ENCODE measurements around the gene GARRE1. TPM values are rescaled to one million over a fixed set of nuclear protein-coding genes. Genes with fewer than 3 reads are reported as not detected.

GARRE1 gene
- polyA plus RNA-seq, 4 donors, result 34.7 to 42.2 (median 39.4) TPM

- no peak for DNase-seq (ENCODE audit: low read depth in 4 of 4, low spot score in 2 of 4)
These were observed 33.3 kb downstream of the GARRE1 start for GRCh38 chr19:34287662-34288140.

DNA sequence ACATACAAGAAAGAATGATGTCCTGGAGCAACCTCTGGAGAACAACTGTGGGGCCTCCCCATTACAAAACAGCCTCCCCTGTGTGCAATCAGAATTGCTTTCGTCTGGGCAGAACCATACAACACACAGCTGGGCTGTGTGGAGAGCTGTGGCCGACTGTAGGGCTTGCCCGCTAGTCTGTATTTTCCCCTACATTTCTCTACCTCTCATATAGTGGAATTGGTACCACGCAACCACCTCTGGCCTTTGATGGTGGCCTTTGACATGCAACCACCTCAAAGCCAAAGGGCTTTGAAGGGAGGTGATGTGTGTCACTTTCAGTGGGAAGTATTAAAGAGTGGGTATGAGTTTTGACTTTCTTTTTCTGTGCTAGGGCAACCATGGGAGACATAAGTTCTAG is 34.0 kb downstream of the GARRE1 start:
- DNase-seq (ENCODE audit: low read depth in 4 of 4, low spot score in 2 of 4), result no peak

DNA sequence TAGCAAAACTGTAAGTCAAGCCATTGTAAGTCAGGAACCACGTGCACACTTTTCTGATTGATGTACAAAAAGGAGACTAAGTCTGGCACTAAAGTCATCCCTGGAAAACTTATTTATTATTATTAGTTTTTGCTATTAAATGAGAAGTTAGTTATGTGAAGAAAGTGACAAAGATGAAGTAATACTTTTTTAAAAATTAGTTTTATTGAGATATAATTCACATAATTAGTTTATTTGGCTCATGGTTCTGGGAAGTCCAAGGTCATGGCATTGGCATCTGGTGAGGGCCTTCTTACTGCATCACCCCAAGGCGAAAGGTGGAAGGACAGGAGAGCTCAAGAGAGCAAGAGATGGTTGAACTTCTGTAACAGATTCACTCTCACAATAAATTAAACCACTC is 36.9 kb downstream of the GARRE1 start:
- DNase-seq (ENCODE audit: low read depth in 4 of 4, low spot score in 2 of 4), result no peak

DNA sequence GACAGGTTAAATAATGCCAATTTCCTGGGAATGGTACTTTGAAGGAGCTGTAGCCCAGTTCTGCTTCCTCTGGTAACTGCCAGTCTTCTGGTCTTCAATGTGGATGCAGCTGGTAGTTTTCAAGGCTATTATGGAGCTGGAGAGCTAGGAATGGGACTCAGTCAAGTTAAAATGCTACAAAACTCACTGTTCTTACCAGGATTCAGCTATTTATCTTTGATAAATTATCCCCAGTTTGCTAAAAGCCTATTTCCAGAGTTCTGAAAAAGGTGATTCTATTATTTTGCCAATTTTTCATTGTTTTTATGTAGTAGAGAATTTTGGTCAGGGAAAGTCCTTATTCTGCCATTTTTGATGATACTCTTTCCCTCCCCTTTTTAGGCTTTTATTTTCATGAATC is 40.7 kb downstream of the GARRE1 start:
- DNase-seq (ENCODE audit: low read depth in 4 of 4, low spot score in 2 of 4), result no peak

- DNase-seq (ENCODE audit: low read depth in 4 of 4, low spot score in 2 of 4), result no peak
These were observed 44.7 kb downstream of the GARRE1 start for GRCh38 chr19:34298891-34299520.

GRCh38 chr19:34299576-34299975 is 45.2 kb downstream of the GARRE1 start:
- DNase-seq (ENCODE audit: low read depth in 4 of 4, low spot score in 2 of 4), result no peak

DNA sequence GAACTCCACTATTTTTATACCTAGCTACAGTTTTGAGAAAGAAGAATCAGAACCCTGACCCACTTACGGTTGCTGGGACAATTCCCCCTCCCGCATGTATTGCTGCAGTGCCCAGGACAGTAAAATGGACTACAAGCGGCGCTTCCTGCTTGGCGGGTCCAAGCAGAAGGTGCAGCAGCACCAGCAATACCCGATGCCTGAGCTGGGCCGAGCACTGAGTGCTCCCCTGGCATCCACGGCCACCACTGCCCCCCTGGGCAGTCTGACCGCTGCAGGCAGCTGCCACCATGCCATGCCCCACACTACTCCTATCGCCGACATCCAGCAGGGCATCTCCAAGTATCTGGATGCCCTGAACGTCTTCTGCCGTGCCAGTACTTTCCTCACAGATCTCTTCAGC is 46.0 kb downstream of the GARRE1 start:
- DNase-seq (ENCODE audit: low read depth in 4 of 4, low spot score in 2 of 4), result no peak

DNA sequence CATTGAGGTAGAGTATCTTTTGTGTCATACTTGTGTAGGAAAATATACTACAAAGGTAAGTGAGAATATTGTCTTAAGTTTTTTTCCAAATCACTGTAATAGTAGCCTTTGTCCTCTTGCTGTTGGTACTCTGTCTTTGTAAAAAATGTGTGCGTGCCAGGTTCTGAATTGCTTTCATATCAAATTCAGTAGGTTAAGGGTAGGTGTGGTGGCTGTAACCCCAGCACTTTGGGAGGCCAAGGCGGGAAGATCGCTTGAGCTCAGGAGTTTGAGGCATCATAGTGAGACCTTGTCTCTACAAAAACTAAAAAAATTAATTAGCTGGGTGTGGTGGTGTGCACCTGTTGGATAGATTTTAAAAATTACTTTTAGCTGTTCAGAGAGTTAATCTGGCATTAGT is 46.6 kb downstream of the GARRE1 start:
- DNase-seq (ENCODE audit: low read depth in 4 of 4, low spot score in 2 of 4), result no peak

Other genes with a start within 250 kb of the GARRE1 start
- 100 to 1,000 TPM; 154 to 199 (median 172) TPM for gene LSM14A, start 82.0 kb upstream of the GARRE1 start, polyA plus RNA-seq (ENCODE audit: insufficient read length in 4 of 4)
- 100 to 1,000 TPM; 137 to 180 (median 168) TPM for gene GPI, start 110.6 kb downstream of the GARRE1 start, polyA plus RNA-seq (ENCODE audit: insufficient read length in 4 of 4)
- gene PDCD2L, start 149.8 kb downstream of the GARRE1 start, polyA plus RNA-seq (ENCODE audit: insufficient read length in 4 of 4), result 10 to 100 TPM; 12.3 to 15.9 (median 14.1) TPM
- 100 to 1,000 TPM; 166 to 185 (median 175) TPM for gene UBA2, start 173.8 kb downstream of the GARRE1 start, polyA plus RNA-seq (ENCODE audit: insufficient read length in 4 of 4)
- gene WTIP, start 227.2 kb downstream of the GARRE1 start, polyA plus RNA-seq (ENCODE audit: insufficient read length in 4 of 4), result 10 to 100 TPM; 35.9 to 40.9 (median 39.5) TPM

Data from left renal cortex interstitium (tissue), 4 donors.